DMS 273 (cell line): Measurements from ENCODE around the gene EEFSEC.

Source experiments
- DNase-seq: peaks from one replicate; lab custom pipeline; 2025; ENCODE audit not compliant: unreplicated experiment; lab: John Stamatoyannopoulos, UW

Gene EEFSEC

GRCh38 chr3:128408012-128408692 is 254.9 kb downstream of the EEFSEC start:
- DNase-seq = no peak

GRCh38 chr3:128408693-128409623 is 255.7 kb downstream of the EEFSEC start:
- DNase-seq = peak; percentile 81

GRCh38 chr3:128409624-128410581 is 256.6 kb downstream of the EEFSEC start:
- peak; percentile 67 for DNase-seq

GRCh38 chr3:128410669-128411573 is 257.6 kb downstream of the EEFSEC start:
- no peak for DNase-seq

- DNase-seq = no peak
Observed at GRCh38 chr3:128411574-128412064, 258.3 kb downstream of the EEFSEC start.

GRCh38 chr3:128412180-128413002 is 259.1 kb downstream of the EEFSEC start:
- DNase-seq = no peak

- no peak for DNase-seq
Observed at GRCh38 chr3:128413003-128413370, 259.7 kb downstream of the EEFSEC start.

- DNase-seq = peak; percentile 43
Observed at GRCh38 chr3:128413413-128414205, 260.3 kb downstream of the EEFSEC start.

- no peak for DNase-seq
Observed at GRCh38 chr3:128415200-128415772, 262.0 kb downstream of the EEFSEC start.

- no peak for DNase-seq
Observed at GRCh38 chr3:128415773-128416577, 262.7 kb downstream of the EEFSEC start.

GRCh38 chr3:128416578-128417211 is 263.4 kb downstream of the EEFSEC start:
- DNase-seq = no peak

GRCh38 chr3:128418900-128419299 is 265.6 kb downstream of the EEFSEC start:
- DNase-seq = no peak

- no peak for DNase-seq
Observed at GRCh38 chr3:128419311-128419710, 266.0 kb downstream of the EEFSEC start.

GRCh38 chr3:128420289-128420688 is 267.0 kb downstream of the EEFSEC start:
- DNase-seq = no peak

- DNase-seq = no peak
Observed at GRCh38 chr3:128420720-128421438, 267.6 kb downstream of the EEFSEC start.

GRCh38 chr3:128421439-128421836 is 268.2 kb downstream of the EEFSEC start:
- no peak for DNase-seq
